Iris pigment epithelial cell (primary cell): ENCODE results near the gene UGT8.
A peak's percentile ranks its signal among the peaks of the same experiment; 100 is the strongest.
"Not testable (repeated sequence)": the region's sequence is repeated elsewhere in the genome, so short reads cannot be mapped to it uniquely, and the experiment has no call there.

Experiments used
- DNase-seq: peaks from one replicate; pipeline ENCODE4 v3.0.0-alpha.2; 2011; ENCODE audit warnings: low read depth

UGT8 gene, protein sequence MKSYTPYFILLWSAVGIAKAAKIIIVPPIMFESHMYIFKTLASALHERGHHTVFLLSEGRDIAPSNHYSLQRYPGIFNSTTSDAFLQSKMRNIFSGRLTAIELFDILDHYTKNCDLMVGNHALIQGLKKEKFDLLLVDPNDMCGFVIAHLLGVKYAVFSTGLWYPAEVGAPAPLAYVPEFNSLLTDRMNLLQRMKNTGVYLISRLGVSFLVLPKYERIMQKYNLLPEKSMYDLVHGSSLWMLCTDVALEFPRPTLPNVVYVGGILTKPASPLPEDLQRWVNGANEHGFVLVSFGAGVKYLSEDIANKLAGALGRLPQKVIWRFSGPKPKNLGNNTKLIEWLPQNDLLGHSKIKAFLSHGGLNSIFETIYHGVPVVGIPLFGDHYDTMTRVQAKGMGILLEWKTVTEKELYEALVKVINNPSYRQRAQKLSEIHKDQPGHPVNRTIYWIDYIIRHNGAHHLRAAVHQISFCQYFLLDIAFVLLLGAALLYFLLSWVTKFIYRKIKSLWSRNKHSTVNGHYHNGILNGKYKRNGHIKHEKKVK

DNA sequence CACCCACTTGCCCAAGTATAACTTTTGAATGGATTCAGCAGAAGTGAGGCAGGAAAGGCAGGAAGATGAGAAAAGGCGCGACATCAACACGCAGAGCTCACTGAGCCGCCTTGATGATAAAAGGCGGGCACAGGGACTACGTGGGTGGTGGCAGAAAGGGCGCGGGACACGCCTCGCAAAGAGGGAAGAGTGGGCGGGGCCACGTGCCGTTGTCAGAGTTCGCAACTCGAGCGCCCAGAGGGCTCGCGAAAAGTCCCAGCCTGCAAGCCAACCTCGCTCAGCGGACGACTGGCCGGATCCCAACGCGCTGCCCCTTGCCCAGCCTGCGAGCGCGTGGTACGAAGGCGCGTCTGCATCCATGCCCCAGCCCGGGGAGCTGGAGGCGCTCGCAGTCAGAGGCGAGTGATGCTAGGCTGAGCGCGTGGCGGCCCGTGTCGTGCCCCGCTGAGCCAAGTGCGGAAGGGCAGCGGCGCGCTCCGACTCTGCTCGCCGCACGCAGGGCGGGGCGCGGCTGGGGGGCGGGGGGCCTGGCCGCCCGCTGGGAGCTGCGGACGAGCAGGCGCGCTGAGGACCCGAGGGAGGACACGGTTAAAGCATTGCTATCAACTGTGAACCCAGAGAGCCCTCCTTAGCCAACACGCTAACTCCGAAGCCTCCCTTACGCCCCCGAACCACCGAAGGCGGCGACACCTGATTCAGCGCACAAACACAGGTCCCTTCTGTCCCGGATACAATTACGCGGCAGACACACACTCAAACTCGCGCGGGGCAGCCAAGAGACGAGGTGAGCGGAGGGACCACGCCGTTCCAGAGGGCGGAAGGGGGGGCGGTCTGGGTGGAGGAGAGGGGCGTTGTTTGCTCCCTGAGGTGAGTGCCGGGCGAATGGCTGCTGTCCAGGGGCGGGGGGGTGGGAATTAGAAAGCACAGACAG lies at the start of gene UGT8:
Gene UGT8, plus strand, starts transcription at position 617 of the 931 bp plus-strand sequence. CDS start 24,074 bp downstream, outside the sequence.
- peak; percentile 8 for DNase-seq

DNA sequence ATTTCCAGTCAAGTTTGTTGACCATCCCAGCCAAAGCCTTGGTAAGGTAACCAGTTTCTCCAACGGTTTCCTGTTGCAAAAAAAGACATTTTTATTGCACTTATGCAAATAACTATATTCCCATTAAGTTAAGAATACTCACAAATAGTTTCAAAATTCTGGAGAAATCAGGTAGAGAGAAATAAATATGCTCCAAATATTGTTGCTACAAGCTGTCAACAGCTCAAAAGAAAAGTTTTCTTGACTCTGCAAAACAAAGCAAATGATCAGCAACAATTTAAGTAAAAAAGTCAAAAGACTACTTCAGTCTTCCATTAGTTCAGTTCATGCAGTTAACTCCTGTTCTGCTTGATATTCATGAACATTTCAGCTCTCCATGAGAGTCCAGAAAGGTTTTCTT lies 49.0 kb upstream of the UGT8 start:
- no peak for DNase-seq

DNA sequence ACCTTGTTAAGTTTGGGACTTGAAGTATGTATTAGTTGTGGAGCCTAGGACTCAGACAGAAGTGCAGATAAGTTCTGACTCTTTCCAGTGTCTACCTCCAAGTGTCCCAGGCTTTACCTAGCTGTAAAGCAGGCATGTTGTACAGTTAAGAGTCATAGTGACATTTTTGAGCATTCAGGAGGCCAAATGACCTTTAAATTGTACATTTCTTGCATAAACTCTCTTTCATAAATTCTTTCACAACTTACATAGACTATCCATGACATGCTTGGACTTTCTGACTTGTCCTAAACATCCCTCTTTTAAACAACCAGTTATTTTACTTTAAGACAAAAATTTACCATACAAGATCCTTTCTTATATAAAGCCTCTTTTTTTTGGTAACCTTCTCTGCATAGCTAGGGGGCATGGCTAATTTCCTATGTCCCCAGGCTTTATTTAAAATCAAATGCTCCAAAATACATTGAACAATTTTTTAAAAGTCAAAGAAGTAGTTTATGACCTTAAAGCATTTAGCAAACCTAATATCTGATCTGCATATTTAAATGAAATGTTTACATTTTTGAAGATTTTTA lies 40.1 kb upstream of the UGT8 start:
- no peak for DNase-seq

DNA sequence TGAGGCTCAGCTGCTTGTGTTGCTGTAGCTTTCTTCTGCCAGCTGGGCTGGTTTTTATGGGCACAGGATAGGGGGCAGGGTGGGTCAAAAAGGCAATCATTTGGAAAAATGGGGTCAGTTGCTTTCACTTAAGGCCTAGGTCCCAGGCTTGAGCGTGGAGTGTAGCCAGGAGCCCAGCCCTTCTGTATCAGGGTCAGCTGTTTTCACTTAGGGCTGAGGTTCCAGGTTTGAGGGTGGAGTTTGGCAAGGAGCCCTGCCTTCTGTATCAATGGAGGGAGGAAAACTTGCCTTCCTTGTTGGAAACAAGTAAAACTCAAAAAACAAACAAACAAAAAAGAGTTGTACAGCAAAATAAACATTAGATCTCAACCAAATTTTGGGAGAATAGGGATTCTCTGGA lies 37.0 kb upstream of the UGT8 start:
- no peak for DNase-seq

DNA sequence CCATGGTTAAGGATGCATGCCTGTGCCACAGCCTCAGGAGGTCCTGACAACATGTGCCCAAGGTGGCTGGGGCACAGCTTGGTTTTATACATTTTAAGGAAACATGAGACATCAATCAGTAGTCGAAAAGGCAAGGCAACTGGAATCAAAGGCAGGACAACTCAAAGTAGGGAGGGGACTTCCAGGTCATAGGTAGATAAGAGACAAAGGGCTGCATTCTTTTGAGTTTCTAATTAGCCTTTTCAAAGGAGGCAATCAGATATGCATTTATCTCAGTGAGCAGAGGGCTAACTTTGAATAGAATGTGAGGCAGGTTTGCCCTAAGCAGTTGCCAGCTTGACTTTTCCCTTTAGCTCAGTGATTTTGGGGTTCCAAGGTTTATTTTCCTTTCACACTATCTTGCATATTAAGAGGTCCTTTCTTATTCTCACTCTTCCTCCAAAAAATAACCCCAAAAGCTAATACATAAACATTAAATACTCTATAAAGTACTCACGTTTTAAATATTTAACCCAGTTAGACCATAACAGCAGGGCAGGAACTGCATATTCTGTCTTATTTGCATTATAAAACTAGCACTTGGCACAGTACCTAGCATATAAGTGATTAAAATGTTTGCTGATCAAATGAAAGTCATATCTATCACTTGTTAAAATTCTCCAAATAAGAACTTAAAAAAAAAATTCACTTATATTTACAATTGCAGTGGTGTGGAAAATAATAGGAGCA lies 36.3 kb upstream of the UGT8 start:
- no peak for DNase-seq

DNA sequence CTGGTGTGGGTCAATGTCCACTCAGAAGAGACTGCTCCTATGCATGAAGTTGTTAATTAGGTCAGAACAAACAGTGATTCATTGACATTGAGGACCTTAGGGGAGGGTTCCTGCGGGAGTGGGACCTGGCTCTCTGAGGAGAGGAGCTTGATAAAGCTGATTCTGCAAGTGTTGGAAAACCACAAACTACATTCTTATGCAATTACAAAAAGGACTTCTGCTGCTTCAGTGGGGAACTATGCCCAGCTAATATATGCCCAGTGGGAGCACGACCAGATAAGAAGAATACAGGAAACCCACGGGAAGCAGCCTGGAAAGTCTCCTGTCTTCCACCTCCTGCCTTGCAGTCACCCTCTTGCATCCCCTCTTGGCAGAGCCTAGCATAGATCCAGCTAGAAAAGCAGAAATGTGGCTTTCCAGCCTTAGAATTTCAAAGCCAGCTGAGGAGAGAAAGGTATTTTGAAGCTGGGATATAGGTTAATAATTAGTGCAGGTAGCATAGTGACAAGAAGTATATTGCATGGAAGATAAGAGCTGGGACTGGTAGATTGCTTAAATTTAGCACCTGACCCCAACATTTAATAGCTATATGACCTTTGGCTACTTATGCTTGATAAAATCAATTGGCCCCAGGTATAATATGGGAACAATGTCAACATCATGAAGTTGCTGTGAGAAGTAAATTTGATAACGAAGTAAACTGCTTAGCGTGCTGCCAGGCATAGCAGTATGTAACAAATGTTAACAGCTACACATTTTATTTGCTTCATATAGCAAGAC lies 34.9 kb upstream of the UGT8 start:
- DNase-seq, result peak; percentile 43

DNA sequence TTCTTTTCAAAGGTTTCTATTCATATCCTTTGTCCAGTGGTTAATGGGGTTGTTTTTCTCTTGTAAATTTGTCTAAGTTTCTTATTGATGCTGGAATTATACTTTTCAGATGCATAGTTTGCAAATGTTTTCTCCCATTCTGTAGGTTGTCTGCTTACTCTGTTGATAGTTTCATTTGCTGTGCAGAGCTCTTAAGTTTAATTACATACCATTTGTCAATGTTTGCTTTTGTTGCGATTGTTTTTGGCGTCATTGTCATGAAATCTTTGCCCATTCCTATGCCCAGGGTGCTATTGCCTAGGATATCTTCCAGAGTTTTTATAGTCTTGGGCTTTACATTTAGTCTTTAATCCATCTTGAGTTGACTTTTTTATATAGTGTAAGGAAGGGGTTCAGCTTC lies 21.2 kb upstream of the UGT8 start:
- no peak for DNase-seq

DNA sequence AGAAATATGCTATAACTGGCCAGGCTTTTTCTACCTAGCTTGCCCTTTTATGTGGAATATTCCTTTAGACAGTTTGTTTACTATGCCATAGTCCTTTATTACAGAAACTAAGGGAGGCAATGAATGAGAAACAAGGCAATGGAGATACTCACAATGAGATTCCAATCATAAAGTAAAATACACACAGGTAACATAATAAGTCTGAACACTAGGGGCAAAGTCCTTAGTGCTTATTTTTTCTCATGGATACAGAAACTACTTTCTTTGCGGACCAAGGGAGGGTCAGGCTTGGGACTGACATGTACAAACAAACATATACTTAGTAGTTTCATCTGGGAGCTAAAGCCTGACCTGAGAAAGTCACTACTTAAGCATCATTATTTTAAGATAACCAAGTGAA lies 16.0 kb upstream of the UGT8 start:
- no peak for DNase-seq

DNA sequence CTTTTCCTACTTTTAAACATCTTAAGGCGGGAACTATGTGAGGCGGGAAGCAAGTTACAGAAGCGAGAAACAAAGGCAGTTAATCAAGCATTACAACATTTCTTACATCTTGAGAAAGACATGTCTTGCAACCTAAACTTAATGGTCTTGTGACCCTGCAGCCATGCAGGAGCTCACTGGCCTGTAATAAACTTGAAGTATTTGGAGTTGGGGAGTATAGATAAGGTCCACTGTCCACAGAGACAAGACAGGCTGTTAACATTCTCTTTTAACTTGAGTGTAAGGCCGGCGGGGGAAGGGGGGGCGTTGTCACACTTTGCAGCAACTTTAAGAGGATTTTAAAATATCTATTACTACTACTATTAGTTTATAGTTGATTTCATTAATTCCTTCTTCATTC lies 10.3 kb upstream of the UGT8 start:
- DNase-seq, result no peak

DNA sequence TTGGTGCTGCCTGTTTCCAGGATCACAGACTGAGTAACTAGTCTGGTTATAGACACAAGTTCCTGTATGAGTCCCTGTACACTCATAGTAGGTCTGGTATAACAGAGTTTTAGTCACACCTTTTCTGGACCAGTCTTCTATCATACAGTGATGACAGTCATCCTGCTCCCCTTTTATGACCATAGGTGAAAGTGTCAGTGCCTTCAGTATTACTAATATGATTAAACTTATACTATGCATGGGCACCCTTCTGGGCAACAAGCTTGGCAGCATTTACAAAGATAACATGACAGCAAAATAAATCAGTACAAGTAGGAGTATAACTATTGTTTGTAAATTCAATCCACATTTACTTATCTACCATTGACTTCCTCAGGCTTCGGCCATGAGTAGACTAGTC lies 8.2 kb upstream of the UGT8 start:
- not testable (repeated sequence) for DNase-seq

DNA sequence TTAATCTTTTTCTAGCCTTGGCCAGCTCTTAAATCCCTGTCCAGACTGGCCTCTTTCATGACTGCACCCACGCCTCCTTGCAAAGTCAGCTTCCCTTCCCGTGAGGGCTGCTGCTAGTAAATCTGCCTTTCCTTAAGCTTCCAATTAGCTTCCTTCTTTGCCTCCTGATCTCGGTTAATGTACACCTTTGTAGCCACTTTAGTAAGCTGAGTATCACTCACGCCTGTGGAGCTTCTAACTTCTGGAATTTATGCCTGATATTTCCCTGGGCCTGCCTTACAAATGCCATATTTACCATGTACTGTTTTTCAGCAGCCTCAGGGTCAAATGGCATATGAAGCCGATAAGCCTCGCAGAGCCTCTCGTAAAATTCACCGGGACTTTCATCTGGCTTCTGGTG lies 5.1 kb upstream of the UGT8 start:
- no peak for DNase-seq

DNA sequence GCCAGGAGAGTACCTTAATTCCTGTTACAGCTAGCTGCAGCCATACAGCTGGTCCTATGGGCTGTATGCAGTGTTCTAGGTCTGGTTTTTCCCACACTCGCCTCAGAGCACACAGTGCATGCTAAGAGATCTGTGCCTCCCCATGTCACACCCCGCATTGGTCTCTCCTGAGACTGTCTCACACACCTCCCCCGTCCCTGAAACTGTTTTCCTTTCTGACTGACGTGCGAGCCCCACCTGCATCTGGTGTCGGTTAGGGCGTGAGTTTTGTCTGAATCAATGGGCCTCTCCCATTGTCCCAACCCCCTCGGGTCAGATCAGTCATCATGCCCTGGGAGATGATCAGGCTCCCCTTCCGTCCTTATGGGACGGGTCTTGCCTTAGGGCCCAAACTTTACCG lies 3.4 kb upstream of the UGT8 start:
- DNase-seq, result no peak

DNA sequence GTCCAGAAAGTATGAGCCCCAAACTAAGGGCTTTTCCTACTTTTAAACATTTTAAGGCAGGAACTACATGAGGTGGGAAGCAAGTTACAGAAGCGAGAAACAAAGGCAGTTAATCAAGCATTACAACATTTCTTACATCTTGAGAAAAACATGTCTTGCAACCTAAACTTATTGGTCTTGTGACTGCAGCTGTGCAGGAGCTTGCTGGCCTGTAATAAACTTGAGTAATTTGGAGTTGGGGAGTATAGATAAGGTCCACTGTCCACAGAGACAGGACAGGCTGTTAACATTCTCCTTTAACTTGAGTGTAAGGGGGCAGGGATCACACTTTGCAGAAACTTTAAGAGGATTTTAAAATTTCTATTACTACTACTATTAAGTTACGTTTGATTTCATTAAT lies 2.7 kb upstream of the UGT8 start:
- DNase-seq, result no peak

DNA sequence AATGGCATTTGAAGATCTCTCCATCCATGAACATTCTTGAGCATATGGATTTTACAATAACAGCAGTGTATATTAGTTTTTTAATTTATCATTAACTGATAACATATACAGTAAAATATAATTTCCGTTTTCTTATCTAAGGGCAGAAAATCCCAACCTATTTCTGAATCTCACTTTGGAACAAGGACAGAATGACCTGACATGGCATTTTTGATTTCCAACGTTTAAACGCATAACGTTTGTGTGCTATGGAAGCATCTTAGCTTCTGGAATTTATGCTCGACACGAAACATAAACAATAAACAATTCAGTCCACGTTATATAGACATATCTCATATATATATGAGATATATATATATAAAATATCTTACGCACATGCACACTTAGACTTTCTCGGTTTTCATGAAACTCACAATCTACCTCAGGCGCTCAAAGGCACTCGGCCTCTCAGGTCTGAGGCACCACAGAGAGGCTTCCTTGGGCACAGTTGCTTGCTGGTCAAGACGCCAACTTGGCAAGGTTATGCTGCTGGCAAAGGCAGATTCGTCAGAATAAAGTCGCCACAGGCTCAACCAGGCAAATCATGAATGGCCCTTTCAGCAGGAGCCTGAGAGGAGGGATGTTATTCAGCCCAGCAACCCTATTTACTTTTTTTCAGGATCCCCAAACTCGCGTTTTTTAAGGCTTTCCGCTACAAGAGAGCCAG lies 1.0 kb upstream of the UGT8 start:
- DNase-seq, result no peak

DNA sequence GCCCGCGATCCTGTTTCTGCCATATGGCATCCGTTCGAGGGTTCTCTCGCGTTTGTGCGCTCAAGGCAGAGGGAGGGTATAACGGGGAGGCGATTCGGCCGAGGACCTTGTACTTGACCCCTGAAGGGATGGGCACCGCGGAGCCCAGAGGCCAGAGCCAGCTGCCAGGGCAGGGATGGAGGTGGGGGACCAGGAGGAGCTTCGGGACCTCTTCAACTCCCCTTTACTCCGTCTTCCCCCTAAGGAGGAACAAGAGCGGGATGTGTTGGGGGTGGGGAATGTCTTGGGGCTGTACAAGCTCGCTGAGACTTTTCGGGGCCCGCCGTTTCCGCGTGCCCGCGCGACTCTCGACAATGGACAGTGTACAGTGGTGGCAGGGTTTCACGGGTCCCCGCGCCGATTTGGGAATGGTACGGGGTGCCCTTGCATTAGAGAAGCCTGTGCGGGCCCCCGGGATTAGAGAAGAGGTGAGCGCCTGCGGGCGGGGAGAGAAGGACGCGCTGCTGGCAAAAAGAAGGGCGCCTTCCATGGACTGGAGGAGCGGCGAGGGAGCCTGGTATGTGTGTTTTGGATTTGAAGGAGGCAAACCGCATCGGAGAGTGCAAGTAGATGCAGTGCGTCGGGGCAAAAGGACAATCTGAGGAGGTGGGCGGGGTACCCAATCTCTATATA lies 760 bp downstream of the UGT8 start:
- peak; percentile 3 for DNase-seq

DNA sequence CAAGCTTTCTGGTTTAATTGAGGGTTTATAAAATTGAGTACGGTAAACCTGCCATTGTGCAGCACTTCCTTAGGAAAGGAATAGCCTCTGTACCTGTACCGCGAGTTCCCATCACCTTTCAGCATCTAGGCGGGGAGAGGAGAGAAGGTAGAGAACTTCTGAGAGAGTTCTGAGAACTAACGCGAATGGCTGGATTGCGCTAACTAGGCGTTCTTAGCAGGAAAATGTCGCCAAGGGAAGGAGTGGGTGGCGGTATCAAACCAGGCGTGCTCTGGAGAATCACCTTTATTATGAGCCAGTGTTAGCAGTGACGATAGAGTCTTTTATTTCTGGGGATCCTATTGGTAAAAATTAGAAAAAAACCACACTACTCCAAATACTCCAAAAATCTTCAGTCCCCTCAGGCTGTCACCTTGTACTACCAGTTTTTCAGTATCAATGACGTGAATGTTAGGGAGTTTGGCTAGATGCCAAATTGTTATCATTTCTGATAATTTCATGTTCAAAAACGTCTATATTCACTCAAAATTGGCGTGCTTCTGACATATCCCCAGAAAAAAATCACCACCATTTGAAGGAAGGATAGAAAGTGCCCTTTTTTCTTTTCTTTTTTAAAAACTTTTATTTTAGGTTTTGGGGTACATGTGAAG lies 1.4 kb downstream of the UGT8 start:
- no peak for DNase-seq

DNA sequence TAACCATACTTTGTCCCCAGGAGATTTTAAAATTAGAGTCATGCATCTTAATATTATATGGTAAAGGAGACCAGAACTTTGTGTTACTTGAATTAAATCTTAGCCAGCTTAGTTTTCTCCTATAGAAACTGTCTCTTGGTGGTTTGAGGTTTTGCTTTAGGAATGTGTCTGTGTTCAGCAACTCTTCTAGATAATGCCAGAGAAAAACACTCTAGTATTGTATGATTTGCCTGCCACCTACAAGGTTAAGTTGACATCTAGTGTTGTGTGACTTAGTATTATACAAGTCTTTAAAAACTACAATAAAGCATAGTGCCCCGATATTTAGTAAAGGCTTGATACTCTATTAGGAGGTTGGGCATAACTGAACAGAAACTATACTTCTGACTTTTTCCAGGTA lies 2.1 kb downstream of the UGT8 start:
- no peak for DNase-seq

DNA sequence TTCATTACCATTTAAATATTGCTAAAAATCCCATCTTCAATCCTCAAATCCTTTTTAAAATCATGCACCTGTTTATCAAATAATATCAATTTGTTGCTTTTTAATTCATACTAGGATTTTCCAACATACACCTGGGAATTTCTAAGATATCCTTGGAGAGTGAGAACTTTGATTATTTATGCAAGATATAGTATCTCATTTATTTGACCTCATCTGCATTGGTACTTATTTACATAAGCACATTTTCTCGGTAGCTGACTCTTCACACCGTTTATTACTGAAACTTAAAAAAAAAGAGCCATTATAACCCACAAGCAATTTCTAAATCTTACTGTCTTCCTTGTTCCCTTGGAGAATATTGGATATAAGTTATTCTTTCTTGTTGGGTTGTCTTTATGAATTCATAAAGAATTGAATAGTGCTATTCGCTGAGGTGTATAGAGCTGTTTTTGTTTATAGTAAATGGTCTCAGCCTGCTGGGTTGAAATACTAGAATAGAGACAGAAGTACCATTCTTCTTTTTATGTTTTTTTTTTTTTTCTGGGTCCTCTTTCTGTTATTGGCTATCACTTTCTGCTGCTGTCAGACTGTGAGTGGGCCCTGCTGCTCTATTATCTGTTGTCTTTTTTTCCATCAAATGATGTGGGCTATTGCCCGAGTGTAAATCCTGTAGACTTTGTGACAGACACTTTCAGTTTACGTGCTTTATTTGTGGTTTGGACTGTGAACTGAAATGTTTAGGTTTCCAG lies 2.9 kb downstream of the UGT8 start:
- DNase-seq, result no peak

DNA sequence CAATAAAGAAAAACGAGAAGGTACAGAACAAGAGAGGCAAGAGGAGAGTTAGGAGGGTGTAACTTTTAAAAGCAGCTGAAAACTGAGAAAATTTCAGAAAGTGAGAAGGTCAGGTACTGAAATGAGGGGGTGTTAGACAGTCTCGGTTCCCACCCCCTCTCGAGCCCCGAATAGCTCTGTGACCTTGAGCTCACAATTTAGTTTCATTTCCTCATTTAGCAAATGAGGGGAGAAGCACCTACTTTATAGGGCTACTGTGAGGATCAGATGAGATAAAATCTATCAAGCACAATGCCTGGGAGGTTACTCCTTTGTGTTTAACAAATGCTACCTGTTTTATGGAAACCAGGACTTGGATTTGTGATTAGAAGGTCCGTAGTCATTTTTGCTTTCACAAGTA lies 4.9 kb downstream of the UGT8 start:
- no peak for DNase-seq
